H9 (cell line): ENCODE results near the gene STARD7. TPM values are rescaled to one million over a fixed set of nuclear protein-coding genes. Genes with fewer than 3 reads are reported as not detected.

Experiments used
- DNase-seq: peaks from one replicate; pipeline ENCODE4 v3.0.0-alpha.2; 2017
- H2AFZ ChIP-seq: one replicate; pipeline ENCODE4 v1.6.1; 2013; ENCODE audit warnings: mild to moderate bottlenecking, low read length, control low read depth, moderate library complexity
- H2AK5ac ChIP-seq: 2 replicates; pipeline ENCODE4 v1.6.1; 2013; ENCODE audit warnings: low read length, control low read depth, mixed read lengths; ENCODE audit not compliant: insufficient read length
- H2BK120ac ChIP-seq: one replicate; pipeline ENCODE4 v1.6.1; 2013; ENCODE audit warnings: low read depth, mild to moderate bottlenecking, low read length, control low read depth, inconsistent platforms; ENCODE audit not compliant: poor library complexity, severe bottlenecking
- H2BK12ac ChIP-seq: 2 replicates; pipeline ENCODE4 v1.6.1; 2013; ENCODE audit warnings: low read length, control low read depth, mixed read lengths, low read depth; ENCODE audit not compliant: insufficient read length
- H2BK15ac ChIP-seq: 2 replicates; pipeline ENCODE4 v1.6.1; 2013; ENCODE audit warnings: low read depth, low read length, control low read depth
- H2BK20ac ChIP-seq: one replicate; pipeline ENCODE4 v1.6.1; 2013; ENCODE audit warnings: low read depth, mild to moderate bottlenecking, low read length, control low read depth, inconsistent platforms; ENCODE audit not compliant: poor library complexity, severe bottlenecking
- H2BK5ac ChIP-seq: 2 replicates; pipeline ENCODE4 v1.6.1; 2013; ENCODE audit warnings: low read length, control low read depth, mixed read lengths; ENCODE audit not compliant: insufficient read length
- H3K14ac ChIP-seq: 2 replicates; pipeline ENCODE4 v1.6.1; 2013; ENCODE audit warnings: low read length, control low read depth; ENCODE audit not compliant: insufficient read depth
- H3K18ac ChIP-seq: 2 replicates; pipeline ENCODE4 v1.6.1; 2013; ENCODE audit warnings: low read depth, mild to moderate bottlenecking, mixed read lengths, low read length, control low read depth; ENCODE audit not compliant: insufficient read length
- H3K23ac ChIP-seq: 2 replicates; pipeline ENCODE4 v1.6.1; 2013; ENCODE audit warnings: low read length, control low read depth, mixed read lengths, low read depth; ENCODE audit not compliant: insufficient read length
- H3K23me2 ChIP-seq: 2 replicates; pipeline ENCODE4 v1.6.1; 2013; ENCODE audit warnings: low read depth, mild to moderate bottlenecking, mixed read lengths, low read length, control low read depth; ENCODE audit not compliant: insufficient read length, poor library complexity, severe bottlenecking
- H3K27ac ChIP-seq: 2 replicates; pipeline ENCODE4 v1.5.1; 2013; ENCODE audit warnings: low read length, control low read depth, mixed read lengths, low read depth; ENCODE audit not compliant: insufficient read length
- H3K27me3 ChIP-seq: 2 replicates; pipeline ENCODE4 v1.6.1; 2013; ENCODE audit warnings: low read length, control low read depth, inconsistent platforms; ENCODE audit not compliant: insufficient read depth
- H3K4ac ChIP-seq: 2 replicates; pipeline ENCODE4 v1.6.1; 2013; ENCODE audit warnings: low read depth, mild to moderate bottlenecking, control low read depth, inconsistent platforms, low read length, moderate library complexity
- H3K4me1 ChIP-seq: 2 replicates; pipeline ENCODE4 v1.6.1; 2013; ENCODE audit warnings: low read length, control low read depth, inconsistent platforms; ENCODE audit not compliant: insufficient read depth
- H3K4me2 ChIP-seq: 2 replicates; pipeline ENCODE4 v1.6.1; 2013; ENCODE audit warnings: low read length, control low read depth, mixed read lengths; ENCODE audit not compliant: insufficient read length, insufficient read depth
- H3K56ac ChIP-seq: 2 replicates; pipeline ENCODE4 v1.6.1; 2013; ENCODE audit warnings: low read depth, mild to moderate bottlenecking, mixed read lengths, low read length, control low read depth; ENCODE audit not compliant: insufficient read length
- H3K79me1 ChIP-seq: 2 replicates; pipeline ENCODE4 v1.6.1; 2013; ENCODE audit warnings: low read depth, mild to moderate bottlenecking, moderate library complexity, low read length, control low read depth, inconsistent platforms; ENCODE audit not compliant: insufficient read depth, poor library complexity, severe bottlenecking
- H3K79me2 ChIP-seq: 2 replicates; pipeline ENCODE4 v1.6.1; 2013; ENCODE audit warnings: low read length, control low read depth, inconsistent platforms; ENCODE audit not compliant: insufficient read depth
- H3K9ac ChIP-seq: 2 replicates; pipeline ENCODE4 v1.6.1; 2013; ENCODE audit warnings: low read length, control low read depth, mixed read lengths; ENCODE audit not compliant: insufficient read length; ENCODE audit errors: extremely low read depth
- H3K9me3 ChIP-seq: one replicate; pipeline ENCODE4 v1.6.1; 2013; ENCODE audit warnings: low read depth, low read length, inconsistent platforms; ENCODE audit not compliant: control insufficient read depth
- H3T11ph ChIP-seq: one replicate; pipeline ENCODE4 v1.6.1; 2013; ENCODE audit warnings: mild to moderate bottlenecking, low read length, control low read depth, inconsistent platforms
- H4K20me1 ChIP-seq: one replicate; pipeline ENCODE4 v1.6.1; 2013; ENCODE audit not compliant: control insufficient read depth, insufficient read length, insufficient read depth
- H4K5ac ChIP-seq: 2 replicates; pipeline ENCODE4 v1.6.1; 2013; ENCODE audit warnings: low read depth, mild to moderate bottlenecking, mixed read lengths, low read length, control low read depth; ENCODE audit not compliant: insufficient read length
- H4K8ac ChIP-seq: replicated peaks from 2 replicates; pipeline ENCODE4 v1.6.1; 2013; ENCODE audit warnings: low read length, control low read depth, mixed read lengths, low read depth; ENCODE audit not compliant: insufficient read length
- H4K91ac ChIP-seq: 2 replicates; pipeline ENCODE4 v1.6.1; 2013; ENCODE audit warnings: low read depth, mild to moderate bottlenecking, moderate library complexity, mixed read lengths, low read length, control low read depth; ENCODE audit not compliant: insufficient read length
- H3K27ac Mint-ChIP-seq, 3 experiments: 2 replicates in 2 of 3; 3 replicates in 1 of 3; pipeline ENCODE4 v1.8.0; 2020 to 2021; ENCODE audit warnings: mixed read lengths in 3 of 3, mild to moderate bottlenecking in 1 of 3, moderate library complexity in 1 of 3
- H3K27me3 Mint-ChIP-seq: 2 replicates; pipeline ENCODE4 v1.8.0; 2021; ENCODE audit warnings: low read depth, mild to moderate bottlenecking, moderate library complexity, mixed read lengths
- H3K36me3 Mint-ChIP-seq, 3 experiments: 2 replicates in 2 of 3; 3 replicates in 1 of 3; pipeline ENCODE4 v1.8.0; 2020 to 2021; ENCODE audit warnings: low read depth in 3 of 3, mixed read lengths in 3 of 3; ENCODE audit not compliant: insufficient read depth in 1 of 3
- H3K4me1 Mint-ChIP-seq, 2 experiments: 2 replicates each; pipeline ENCODE4 v1.8.0; 2020; ENCODE audit warnings: mixed read lengths in 2 of 2
- H3K4me3 Mint-ChIP-seq, 2 experiments: 2 replicates in 1 of 2; 3 replicates in 1 of 2; pipeline ENCODE4 v1.8.0; 2020 to 2021; ENCODE audit warnings: mild to moderate bottlenecking in 2 of 2, mixed read lengths in 2 of 2, moderate library complexity in 1 of 2
- H3K9me3 Mint-ChIP-seq, 2 experiments: 2 replicates in 1 of 2; 3 replicates in 1 of 2; pipeline ENCODE4 v1.8.0; 2020; ENCODE audit warnings: mild to moderate bottlenecking in 2 of 2, mixed read lengths in 2 of 2, moderate library complexity in 1 of 2
- CTCF ChIP-seq: fragments of 200-600 bp; sonication (generic); conservative IDR thresholded peaks from 3 replicates; pipeline ENCODE4 v1.8.0; 2021; ENCODE audit warnings: antibody characterized with exemption, mild to moderate bottlenecking
- WGBS: extraction: QIAGEN DNeasy Blood & Tissue Kit; methylation state at CpG from one replicate; pipeline ENCODE4 v1.1.7; 2013; ENCODE audit warnings: missing lambda C conversion rate, low lambda C conversion rate, mixed read lengths; ENCODE audit not compliant: insufficient read length; ENCODE audit errors: extremely low coverage; 5-methylcytosine and 5-hydroxymethylcytosine counted together
- total RNA-seq: library from RNA; stranded (reverse); gene quantifications from 2 replicates; pipeline ENCODE4 v1.2.1, GENCODE V29; 2021

Gene STARD7
- total RNA-seq, 1 experiment from 2014 or later, result 212 TPM

- H4K91ac ChIP-seq, result no peak overlapping the region
- no peaks in the 10 kb centered on the region for H3K9me3 ChIP-seq
- H3K14ac ChIP-seq, result no peak overlapping the region
- H3K79me2 ChIP-seq, result peaks cover 38% of the 10 kb centered on the region; the same call in 1 of the 2 replicates
- Mint-ChIP-seq H3K36me3 (peaks cover 12 to 21% (median 16%) of the 10 kb centered on the region in 3 experiments), H3K27me3 (no peaks in the 10 kb centered on the region), H3K9me3 (no peaks in the 10 kb centered on the region), H3K4me1 (peaks cover 30% of the 10 kb centered on the region in 2 experiments), H3K27ac (no peak overlapping the region), H3K4me3 (no peak overlapping the region)
- H4K20me1 ChIP-seq, result no peaks in the 10 kb centered on the region
- TF ChIP-seq CTCF, result no peak
- H3T11ph ChIP-seq, result no peak overlapping the region
- H3K23ac ChIP-seq, result no peak overlapping the region
- H2AK5ac ChIP-seq, result no peak overlapping the region
- no peaks in the 10 kb centered on the region for H3K27me3 ChIP-seq
- H3K27ac ChIP-seq, result no peak overlapping the region
- no peak overlapping the region for H2BK15ac ChIP-seq
- peaks cover 8% of the 10 kb centered on the region for H3K79me1 ChIP-seq
- no peak overlapping the region for H3K4ac ChIP-seq
- H3K4me2 ChIP-seq, result no peak overlapping the region
- H3K9ac ChIP-seq, result no peak overlapping the region
- no peak overlapping the region for H2BK12ac ChIP-seq
- H4K8ac ChIP-seq, result no peak overlapping the region
- no peak overlapping the region for H2BK120ac ChIP-seq
- H4K5ac ChIP-seq, result no peak overlapping the region
- H2BK20ac ChIP-seq, result no peak overlapping the region
- no peak overlapping the region for H3K18ac ChIP-seq
- WGBS, result no CpG with 5 or more reads among the region's 2 CpGs
- H2AFZ ChIP-seq, result no peak overlapping the region
- H3K4me1 ChIP-seq, result no peaks in the 10 kb centered on the region; the same call in 1 of the 2 replicates
- H2BK5ac ChIP-seq, result no peak overlapping the region
- no peaks in the 10 kb centered on the region for H3K23me2 ChIP-seq
- H3K56ac ChIP-seq, result no peak overlapping the region
- no peak for DNase-seq
Observed at GRCh38 chr2:96198921-96199320, 9.7 kb downstream of the STARD7 start.
